SK-N-SH (cell line): ENCODE data around the gene VAMP7. TPM values are rescaled to one million over a fixed set of nuclear protein-coding genes. Genes with fewer than 3 reads are reported as not detected.

Source experiments
- CTCF ChIA-PET: fragments of 300-600, 350-600 bp; formaldehyde crosslinking; extraction: SDS; loops from one replicate; lab custom pipeline; 2021; lab: Yijun Ruan, JAX
- POLR2A ChIA-PET: fragments of 350-600 bp; sonication (Branson Sonifier 250); formaldehyde crosslinking; extraction: SDS; loops from one replicate; lab custom pipeline; 2020; ENCODE audit warnings: antibody characterized with exemption, inconsistent platforms; lab: Yijun Ruan, JAX
- DNase-seq: peaks from one replicate; pipeline ENCODE4 v3.0.0; 2012
- H2AFZ ChIP-seq: fragments of 200-600 bp; sonication (generic); 2 replicates; pipeline ENCODE4 v1.8.1; 2016; ENCODE audit warnings: antibody characterized with exemption, mild to moderate bottlenecking, low read depth
- H3F3A ChIP-seq: fragments of 200-600 bp; sonication (generic); replicated peaks from 2 replicates; pipeline ENCODE3; 2016; ENCODE audit warnings: antibody characterized with exemption, mild to moderate bottlenecking; ENCODE audit not compliant: insufficient read depth
- H3K27ac ChIP-seq, 2 experiments: fragments of 200-500 bp in 1 of 2; fragments of 200-600 bp in 1 of 2; sonication (Bioruptor generic) in 1 of 2; sonication (generic), shearing (Covaris generic) in 1 of 2; 2 replicates each; pipeline versions ENCODE4 v1.5.1 to v1.6.1; 2014 to 2016; ENCODE audit warnings: low read depth in 2 of 2, inconsistent platforms in 1 of 2, low read length in 1 of 2, mild to moderate bottlenecking in 1 of 2, mixed read lengths in 1 of 2
- H3K27me3 ChIP-seq: fragments of 200-600 bp; sonication (generic), shearing (Covaris generic); 2 replicates; pipeline ENCODE4 v1.6.1; 2016; ENCODE audit warnings: mixed run types; ENCODE audit not compliant: insufficient read depth
- H3K36me3 ChIP-seq, 2 experiments: fragments of 200-500 bp in 1 of 2; fragments of 200-600 bp in 1 of 2; sonication (Bioruptor generic) in 1 of 2; sonication (generic) in 1 of 2; replicated peaks in 1 of 2; 2 replicates each; pipeline versions ENCODE3 to v1.5.1; 2014 to 2016; ENCODE audit warnings: low read length in 1 of 2, mild to moderate bottlenecking in 1 of 2; ENCODE audit not compliant: insufficient read depth in 2 of 2, control insufficient read depth in 1 of 2
- H3K4me1 ChIP-seq, 2 experiments: fragments of 200-500 bp in 1 of 2; fragments of 200-600 bp in 1 of 2; sonication (Bioruptor generic) in 1 of 2; sonication (generic), shearing (Covaris generic) in 1 of 2; 2 replicates each; pipeline versions ENCODE4 v1.5.1 to v1.6.1; 2014 to 2016; ENCODE audit warnings: low read depth in 1 of 2, low read length in 1 of 2, mixed run types in 1 of 2; ENCODE audit not compliant: insufficient read depth in 2 of 2, control insufficient read depth in 1 of 2
- H3K4me2 ChIP-seq: fragments of 200-600 bp; sonication (generic), shearing (Covaris generic); 2 replicates; pipeline ENCODE4 v1.6.1; 2017; ENCODE audit warnings: mixed run types
- H3K4me3 ChIP-seq, 2 experiments: fragments of 200-500 bp in 1 of 2; fragments of 200-600 bp in 1 of 2; sonication (Bioruptor generic) in 1 of 2; sonication (generic), shearing (Covaris generic) in 1 of 2; 2 replicates each; pipeline versions ENCODE4 v1.5.1 to v1.8.1; 2014 to 2016; ENCODE audit warnings: low read depth in 2 of 2, inconsistent platforms in 1 of 2, low read length in 1 of 2, mild to moderate bottlenecking in 1 of 2, mixed read lengths in 1 of 2, moderate library complexity in 1 of 2
- H3K79me2 ChIP-seq: fragments of 200-600 bp; sonication (generic); 2 replicates; pipeline ENCODE4 v1.8.1; 2017; ENCODE audit warnings: mild to moderate bottlenecking; ENCODE audit not compliant: insufficient read depth
- H3K9ac ChIP-seq: fragments of 200-600 bp; sonication (generic); 2 replicates; pipeline ENCODE4 v1.6.1; 2017; ENCODE audit warnings: mixed run types
- H3K9me2 ChIP-seq: fragments of 200-600 bp; sonication (generic); 2 replicates; pipeline ENCODE4 v1.6.1; 2017; ENCODE audit warnings: mixed run types
- H3K9me3 ChIP-seq: fragments of 200-600 bp; sonication (generic); 2 replicates; pipeline ENCODE4 v1.6.1; 2017; ENCODE audit warnings: mixed run types, mild to moderate bottlenecking, moderate library complexity
- H4K20me1 ChIP-seq: fragments of 200-600 bp; sonication (generic); 2 replicates; pipeline ENCODE4 v1.6.1; 2017; ENCODE audit warnings: mild to moderate bottlenecking, mixed run types; ENCODE audit not compliant: insufficient read depth
- ELF1 ChIP-seq: IDR thresholded peaks from 2 replicates; pipeline ENCODE4 v1.4.0; 2012
- FOSL2 ChIP-seq: IDR thresholded peaks from 2 replicates; pipeline ENCODE4 v1.4.0; 2012; ENCODE audit warnings: low read depth, mild to moderate bottlenecking, moderate library complexity, borderline replicate concordance
- FOXJ3 ChIP-seq: sonication (generic); formaldehyde crosslinking; IDR thresholded peaks from 2 replicates; pipeline ENCODE4 v1.5.1; 2020; ENCODE audit warnings: mild to moderate bottlenecking, missing genetic modification reagents
- FOXM1 ChIP-seq: IDR thresholded peaks from 2 replicates; pipeline ENCODE4 v1.4.0; 2012; ENCODE audit warnings: low read depth, mild to moderate bottlenecking
- GABPA ChIP-seq: IDR thresholded peaks from 2 replicates; pipeline ENCODE4 v1.4.0; 2012; ENCODE audit warnings: low read depth, mild to moderate bottlenecking
- MEF2A ChIP-seq: IDR thresholded peaks from 2 replicates; pipeline ENCODE4 v1.4.0; 2012; ENCODE audit warnings: low read depth, borderline replicate concordance
- NFIC ChIP-seq: IDR thresholded peaks from 2 replicates; pipeline ENCODE4 v1.4.0; 2012; ENCODE audit warnings: borderline replicate concordance
- SIN3A ChIP-seq: IDR thresholded peaks from 2 replicates; pipeline ENCODE4 v1.6.1; 2012; ENCODE audit warnings: low read depth, mild to moderate bottlenecking, low read length, moderate library complexity, borderline replicate concordance
- TCF12 ChIP-seq: IDR thresholded peaks from 2 replicates; pipeline ENCODE4 v1.4.0; 2012
- YY1 ChIP-seq: IDR thresholded peaks from 2 replicates; pipeline ENCODE4 v1.4.0; 2012; ENCODE audit warnings: low read depth, mild to moderate bottlenecking
- WGBS: methylation state at CpG from one replicate; pipeline ENCODE4 v1.1.6; 2017; ENCODE audit warnings: low lambda C conversion rate; 5-methylcytosine and 5-hydroxymethylcytosine counted together
- polyA plus RNA-seq, 3 experiments: library from polyadenylated mRNA; depleted of rRNA; stranded (reverse); fragments of >200 nt; gene quantifications; 2 replicates each; pipeline ENCODE4 v1.2.3, GENCODE V29; 2012
- small RNA-seq, 7 experiments: library from RNA; depleted of rRNA; stranded (forward); fragments of <200 nt; gene quantifications; one replicate each; pipeline ENCODE3, GENCODE V24; 2012
- TF ChIP-seq, protein P1 (sequence below): IDR thresholded peaks from 2 replicates; pipeline ENCODE4 v1.6.1; 2012; ENCODE audit warnings: mild to moderate bottlenecking, low read depth, low read length, moderate library complexity
- TF ChIP-seq, protein P2 (sequence below): fragments of 150-350 bp; IDR thresholded peaks from 2 replicates; pipeline ENCODE4 v1.6.1; 2016; ENCODE audit warnings: mild to moderate bottlenecking, low read depth, low read length
- TF ChIP-seq, protein P3 (sequence below): IDR thresholded peaks from 2 replicates; pipeline ENCODE4 v1.4.0; 2012; ENCODE audit warnings: low read depth, borderline replicate concordance

Gene VAMP7
- polyA plus RNA-seq, 1 of the 3 experiments (the other 2 are of a cell fraction), result 23.9 TPM

DNA sequence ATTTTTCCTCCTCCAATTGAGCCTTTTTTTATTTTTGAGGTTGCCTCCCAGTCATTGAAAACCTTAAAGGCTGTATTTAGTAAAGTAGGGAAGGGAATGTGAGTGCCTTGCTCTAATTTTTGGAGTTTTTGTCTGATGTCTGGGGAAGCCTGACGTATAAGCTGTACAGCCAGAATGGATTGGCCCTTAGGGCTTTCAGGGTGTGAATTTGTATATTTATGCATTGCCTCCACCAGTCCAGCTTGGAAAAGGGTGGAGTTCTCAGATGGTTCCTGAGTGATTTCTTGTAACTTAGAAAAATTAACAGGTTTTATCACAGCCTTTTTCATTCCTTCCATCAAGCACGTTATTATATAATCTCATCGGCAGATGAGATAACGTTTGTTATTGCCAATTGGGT is 107.7 kb downstream of the VAMP7 start:
- Histone ChIP-seq H3K79me2 (no peaks in the 10 kb centered on the region), H3K27me3 (peaks cover 10% of the 10 kb centered on the region; the same call in 1 of the 2 replicates)
- no peak for DNase-seq
- WGBS, result 26% methylated on average over 4 of the region's 4 CpGs
- POLR2A ChIA-PET, result no interaction called here
- TF ChIP-seq NFIC (no peak), FOXM1 (no peak), SIN3A (no peak), GABPA (no peak), FOSL2 (no peak), YY1 (no peak), ELF1 (no peak), MEF2A (no peak), TCF12 (no peak), FOXJ3 (no peak)
- TF ChIP-seq, protein P1, sequence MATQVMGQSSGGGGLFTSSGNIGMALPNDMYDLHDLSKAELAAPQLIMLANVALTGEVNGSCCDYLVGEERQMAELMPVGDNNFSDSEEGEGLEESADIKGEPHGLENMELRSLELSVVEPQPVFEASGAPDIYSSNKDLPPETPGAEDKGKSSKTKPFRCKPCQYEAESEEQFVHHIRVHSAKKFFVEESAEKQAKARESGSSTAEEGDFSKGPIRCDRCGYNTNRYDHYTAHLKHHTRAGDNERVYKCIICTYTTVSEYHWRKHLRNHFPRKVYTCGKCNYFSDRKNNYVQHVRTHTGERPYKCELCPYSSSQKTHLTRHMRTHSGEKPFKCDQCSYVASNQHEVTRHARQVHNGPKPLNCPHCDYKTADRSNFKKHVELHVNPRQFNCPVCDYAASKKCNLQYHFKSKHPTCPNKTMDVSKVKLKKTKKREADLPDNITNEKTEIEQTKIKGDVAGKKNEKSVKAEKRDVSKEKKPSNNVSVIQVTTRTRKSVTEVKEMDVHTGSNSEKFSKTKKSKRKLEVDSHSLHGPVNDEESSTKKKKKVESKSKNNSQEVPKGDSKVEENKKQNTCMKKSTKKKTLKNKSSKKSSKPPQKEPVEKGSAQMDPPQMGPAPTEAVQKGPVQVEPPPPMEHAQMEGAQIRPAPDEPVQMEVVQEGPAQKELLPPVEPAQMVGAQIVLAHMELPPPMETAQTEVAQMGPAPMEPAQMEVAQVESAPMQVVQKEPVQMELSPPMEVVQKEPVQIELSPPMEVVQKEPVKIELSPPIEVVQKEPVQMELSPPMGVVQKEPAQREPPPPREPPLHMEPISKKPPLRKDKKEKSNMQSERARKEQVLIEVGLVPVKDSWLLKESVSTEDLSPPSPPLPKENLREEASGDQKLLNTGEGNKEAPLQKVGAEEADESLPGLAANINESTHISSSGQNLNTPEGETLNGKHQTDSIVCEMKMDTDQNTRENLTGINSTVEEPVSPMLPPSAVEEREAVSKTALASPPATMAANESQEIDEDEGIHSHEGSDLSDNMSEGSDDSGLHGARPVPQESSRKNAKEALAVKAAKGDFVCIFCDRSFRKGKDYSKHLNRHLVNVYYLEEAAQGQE, result no peak
- TF ChIP-seq, protein P2, sequence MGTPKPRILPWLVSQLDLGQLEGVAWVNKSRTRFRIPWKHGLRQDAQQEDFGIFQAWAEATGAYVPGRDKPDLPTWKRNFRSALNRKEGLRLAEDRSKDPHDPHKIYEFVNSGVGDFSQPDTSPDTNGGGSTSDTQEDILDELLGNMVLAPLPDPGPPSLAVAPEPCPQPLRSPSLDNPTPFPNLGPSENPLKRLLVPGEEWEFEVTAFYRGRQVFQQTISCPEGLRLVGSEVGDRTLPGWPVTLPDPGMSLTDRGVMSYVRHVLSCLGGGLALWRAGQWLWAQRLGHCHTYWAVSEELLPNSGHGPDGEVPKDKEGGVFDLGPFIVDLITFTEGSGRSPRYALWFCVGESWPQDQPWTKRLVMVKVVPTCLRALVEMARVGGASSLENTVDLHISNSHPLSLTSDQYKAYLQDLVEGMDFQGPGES, result no peak
- TF ChIP-seq, protein P3, sequence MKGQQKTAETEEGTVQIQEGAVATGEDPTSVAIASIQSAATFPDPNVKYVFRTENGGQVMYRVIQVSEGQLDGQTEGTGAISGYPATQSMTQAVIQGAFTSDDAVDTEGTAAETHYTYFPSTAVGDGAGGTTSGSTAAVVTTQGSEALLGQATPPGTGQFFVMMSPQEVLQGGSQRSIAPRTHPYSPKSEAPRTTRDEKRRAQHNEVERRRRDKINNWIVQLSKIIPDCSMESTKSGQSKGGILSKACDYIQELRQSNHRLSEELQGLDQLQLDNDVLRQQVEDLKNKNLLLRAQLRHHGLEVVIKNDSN, result no peak
- TF ChIP-seq, all 33 proteins: peak for 0
- Histone ChIP-seq H3K9me2 (no peaks in the 10 kb centered on the region), H3K4me3 (no peak overlapping the region), H2AFZ (no peak overlapping the region), H3K36me3 (no peaks in the 10 kb centered on the region), H3K4me2 (no peak overlapping the region), H3F3A (no peaks in the 10 kb centered on the region), H3K9ac (no peak overlapping the region), H3K4me1 (no peaks in the 10 kb centered on the region), H3K9me3 (no peaks in the 10 kb centered on the region), H3K27ac (no peak overlapping the region), H4K20me1 (no peaks in the 10 kb centered on the region)
- CTCF ChIA-PET, result no interaction called here

Small RNA genes within 50 kb of the gene (small RNA-seq; reads per million reads assigned to genes)
- 0 reads per million in 7 experiments for gene DPH3P2

Other genes with a start within 250 kb of the VAMP7 start
- 0.03 and 0.06 TPM in 2 replicates for gene IL9R, start 116.4 kb downstream of the VAMP7 start, polyA plus RNA-seq (2012; rRNA removed)